GM21737 (cell line): ENCODE measurements around the gene KIF5C.

Experiments
- ATAC-seq: cut with Tn5 transposase; IDR thresholded peaks from one replicate; pipeline ENCODE4 v1.9.1; 2021; ENCODE audit warnings: mild to moderate bottlenecking, moderate library complexity; ENCODE audit not compliant: unreplicated experiment

The KIF5C gene

DNA sequence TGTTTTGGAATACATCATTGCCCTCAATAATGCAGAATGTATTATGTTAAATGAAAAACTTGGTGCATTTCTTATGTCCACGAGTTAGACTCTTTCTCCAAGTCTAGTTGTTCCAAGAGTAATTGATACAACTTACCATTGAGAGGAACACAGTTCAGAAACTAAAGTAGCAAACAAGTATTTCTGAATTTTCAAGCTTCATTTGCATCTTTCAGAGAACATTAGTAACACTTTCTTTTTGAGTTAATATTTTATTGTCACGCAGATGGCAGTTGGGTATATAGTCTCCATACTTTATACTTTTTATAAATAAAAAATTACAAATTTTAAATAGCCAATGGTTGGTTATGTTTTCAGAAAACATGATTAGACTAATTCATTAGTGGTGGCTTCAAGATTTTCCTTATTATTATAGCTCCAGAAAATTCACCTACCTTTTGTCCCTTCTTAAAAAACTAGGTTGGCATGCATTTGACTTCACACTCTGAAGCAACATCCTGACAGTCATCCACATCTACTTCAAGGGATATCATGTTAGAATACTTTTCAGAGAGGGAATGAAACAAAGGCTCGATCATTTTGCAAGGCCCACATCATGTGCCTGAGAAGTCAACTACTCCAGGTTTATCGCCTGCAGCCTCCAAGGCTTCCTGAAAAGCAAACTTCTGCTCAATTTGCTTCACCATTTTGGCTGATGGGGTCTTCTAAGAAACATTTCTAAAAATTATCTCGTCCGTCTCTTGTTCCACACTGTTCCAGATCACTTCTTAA lies 193.4 kb downstream of the KIF5C start:
- ATAC-seq = no peak

GRCh38 chr2:149068996-149069888 lies 194.2 kb downstream of the KIF5C start:
- ATAC-seq = no peak

DNA sequence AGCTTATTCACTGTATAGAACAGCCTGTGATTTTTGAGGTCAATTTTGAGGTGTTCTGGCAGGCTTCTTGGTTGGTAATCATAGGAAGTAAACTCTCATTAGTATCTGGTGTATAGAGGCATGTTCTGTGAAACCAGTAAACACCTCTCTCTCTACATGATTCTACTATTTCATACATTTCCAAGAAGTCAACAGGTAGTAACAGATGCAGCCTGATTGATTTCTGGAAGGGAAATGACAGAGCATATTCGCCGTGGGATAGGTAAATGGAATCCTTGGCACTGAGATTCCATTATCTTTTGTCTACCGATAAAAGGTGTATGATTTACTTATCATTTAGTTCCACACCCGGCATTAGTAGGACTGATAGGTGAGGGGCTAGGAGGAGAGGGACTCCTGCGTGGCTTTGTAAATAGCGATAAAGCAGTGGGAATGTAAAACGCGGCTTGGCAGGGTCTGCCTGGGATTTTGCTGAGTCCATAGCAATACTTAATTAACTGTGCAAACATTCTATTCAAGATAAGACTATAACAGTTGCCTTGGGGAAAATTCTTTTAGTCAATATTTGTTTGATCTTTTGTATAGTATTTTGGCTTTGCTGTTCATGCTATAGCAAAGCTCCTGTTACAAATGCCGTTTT lies 195.8 kb downstream of the KIF5C start:
- ATAC-seq = no peak

DNA sequence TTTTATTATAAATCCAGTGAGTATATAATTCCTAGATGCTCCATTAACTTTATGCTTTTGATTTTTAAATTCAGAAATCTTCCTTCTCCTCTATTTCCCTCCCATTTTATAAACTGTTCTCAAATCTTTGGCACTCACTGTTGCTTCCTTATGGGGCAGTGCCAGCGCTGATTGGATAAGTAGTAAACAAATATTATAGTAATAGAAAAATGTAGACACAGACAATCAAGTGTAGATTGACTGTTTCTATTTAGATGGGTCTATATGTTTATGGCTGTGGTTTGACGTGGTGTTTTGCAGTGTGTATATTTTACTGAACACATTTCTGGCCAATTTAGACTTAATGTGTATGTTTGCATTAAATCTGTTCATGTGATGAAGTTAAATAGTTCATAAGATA lies 200.1 kb downstream of the KIF5C start:
- no peak for ATAC-seq

- ATAC-seq = no peak
These were observed 200.8 kb downstream of the KIF5C start for GRCh38 chr2:149075853-149076252.
